GM12878 (cell line): ENCODE results near the gene MBOAT1. TPM values are rescaled to one million over a fixed set of nuclear protein-coding genes. Genes with fewer than 3 reads are reported as not detected.

ENCODE experiments used
- ATAC-seq: fragments of 200-7000 bp; cut with Tn5 transposase; 3 replicates; pipeline ENCODE4 v1.9.1; 2020; ENCODE audit warnings: mild to moderate bottlenecking, moderate library complexity
- BruUV-seq: library from RNA; stranded (reverse); fragments of 400-500 nt; replicated peaks from 2 replicates; lab custom pipeline; 2021; lab: Mats Ljungman, UMichigan
- CTCF ChIA-PET: fragments of 300-600 bp; sonication (Branson Sonifier 250); formaldehyde crosslinking; extraction: SDS; loops from one replicate; lab custom pipeline; 2021; ENCODE audit warnings: inconsistent platforms; lab: Yijun Ruan, JAX
- POLR2A ChIA-PET: fragments of 350-600 bp; formaldehyde crosslinking; extraction: SDS; loops from one replicate; lab custom pipeline; 2021; ENCODE audit warnings: inconsistent platforms; lab: Charles Lee
- RAD21 ChIA-PET: fragments of 300-600 bp; sonication (Branson Sonifier 250); formaldehyde crosslinking; loops from one replicate; lab custom pipeline; 2023; ENCODE audit warnings: antibody characterized with exemption; ENCODE audit not compliant: unreplicated experiment; lab: Charles Lee
- SMC1A ChIA-PET: fragments of 300-600 bp; sonication (Branson Sonifier 250); formaldehyde crosslinking; loops from one replicate; lab custom pipeline; 2023; ENCODE audit not compliant: unreplicated experiment, uncharacterized antibody; lab: Charles Lee
- DNase-seq: peaks from one replicate; pipeline ENCODE4 v3.0.0-alpha.2; 2011; ENCODE audit warnings: low read depth, low spot score
- FAIRE-seq: peaks from 3 replicates; lab custom pipeline; 2011; peaks lifted over from hg19 to GRCh38; lab: Jason Lieb, UNC
- H2AFZ ChIP-seq: 2 replicates; pipeline ENCODE4 v1.6.0; 2011; ENCODE audit warnings: low read depth, low read length, control low read depth; ENCODE audit not compliant: control insufficient read depth
- H3K27ac ChIP-seq: 2 replicates; pipeline ENCODE4 v1.5.1; 2011; ENCODE audit warnings: control low read depth; ENCODE audit not compliant: control insufficient read depth, insufficient read depth
- H3K27me3 ChIP-seq, 2 experiments: replicated peaks in 1 of 2; 2 replicates each; pipeline versions ENCODE4 v1.6.0 to v1.6.1; 2011; ENCODE audit warnings: low read length in 1 of 2; ENCODE audit not compliant: control insufficient read depth in 2 of 2, insufficient read depth in 2 of 2
- H3K36me3 ChIP-seq, 2 experiments: 2 replicates each; pipeline ENCODE4 v1.5.1; 2011; ENCODE audit warnings: low read length in 1 of 2; ENCODE audit not compliant: control insufficient read depth in 2 of 2, insufficient read depth in 2 of 2
- H3K4me1 ChIP-seq: 2 replicates; pipeline ENCODE4 v1.6.1; 2011; ENCODE audit warnings: mild to moderate bottlenecking, low read length, moderate library complexity, mixed read lengths; ENCODE audit not compliant: control insufficient read depth, insufficient read depth
- H3K4me2 ChIP-seq: 2 replicates; pipeline ENCODE4 v1.6.0; 2011; ENCODE audit warnings: control low read depth; ENCODE audit not compliant: control insufficient read depth, insufficient read depth
- H3K4me3 ChIP-seq: fragments of 200-600 bp; sonication (generic); 2 replicates; pipeline ENCODE4 v1.5.1; 2016
- H3K79me2 ChIP-seq: 2 replicates; pipeline ENCODE4 v1.6.0; 2011; ENCODE audit warnings: low read length; ENCODE audit not compliant: control insufficient read depth, insufficient read depth
- H3K9ac ChIP-seq: 2 replicates; pipeline ENCODE4 v1.8.0; 2011; ENCODE audit warnings: low read length, control low read depth, mixed read lengths; ENCODE audit not compliant: control insufficient read depth, insufficient read depth
- H3K9me3 ChIP-seq: replicated peaks from 3 replicates; pipeline ENCODE4 v1.5.1; 2011; ENCODE audit warnings: mild to moderate bottlenecking, low read length; ENCODE audit not compliant: control insufficient read depth, insufficient read depth
- H4K20me1 ChIP-seq: 2 replicates; pipeline ENCODE4 v1.6.0; 2011; ENCODE audit not compliant: control insufficient read depth, insufficient read depth
- CEBPZ ChIP-seq: fragments of 150-350 bp; IDR thresholded peaks from 2 replicates; pipeline ENCODE4 v1.6.1; 2016; ENCODE audit warnings: low read depth, low read length
- IRF4 ChIP-seq: IDR thresholded peaks from 2 replicates; pipeline ENCODE4 v1.6.1; 2011; ENCODE audit warnings: low read depth, low read length
- NR2F1 ChIP-seq: fragments of 450-650 bp; conservative IDR thresholded peaks from 2 replicates; pipeline ENCODE4 v1.6.1; 2017; ENCODE audit warnings: mild to moderate bottlenecking
- RB1 ChIP-seq: fragments of 450-650 bp; formaldehyde crosslinking; IDR thresholded peaks from 2 replicates; pipeline ENCODE4 v1.6.1; 2017; ENCODE audit warnings: mild to moderate bottlenecking, borderline replicate concordance
- RELA ChIP-seq: fragments of 450-650 bp; IDR thresholded peaks from 2 replicates; pipeline ENCODE4 v1.8.0; 2014; ENCODE audit warnings: borderline replicate concordance; ENCODE audit not compliant: partially characterized antibody
- WGBS: methylation state at CpG from one replicate; pipeline ENCODE4 v1.1.6; 2016; ENCODE audit warnings: low lambda C conversion rate; ENCODE audit not compliant: insufficient replicate concordance, insufficient coverage; ENCODE audit errors: missing lambda C conversion rate; 5-methylcytosine and 5-hydroxymethylcytosine counted together
- in situ Hi-C: fragments of 300-500 bp; cut with MboI; formaldehyde crosslinking; loops from 9 replicates; pipeline ENCODE4 v1.14.3; 2018; ENCODE audit warnings: mixed read lengths
- intact Hi-C: fragments of 100-400 bp; cut with micrococcal nuclease; formaldehyde crosslinking; loops from one replicate; pipeline ENCODE4 v1.14.2; 2022; ENCODE audit not compliant: unreplicated experiment
- polyA plus RNA-seq, 11 experiments: library from polyadenylated mRNA; depleted of rRNA in 4 of 11; unstranded in 6 of 11; stranded (reverse) in 5 of 11; fragments of >200 nt; fragmentation: Nextera tagmentation in 4 of 11; fragmentation: Illumina TruSeq in 1 of 11; extraction: Ambion mirVana in 4 of 11; extraction: Trizol in 1 of 11; gene quantifications; 1 replicate in 1 of 11; 2 replicates in 10 of 11; pipeline versions ENCODE4 v1.2.1 to v1.2.3, GENCODE V29; 2011 to 2016; ENCODE audit warnings: inconsistent platforms in 2 of 11, missing spikeins in 2 of 11, low read depth in 1 of 11
- total RNA-seq, 4 experiments: library from RNA; depleted of rRNA in 3 of 4; stranded (reverse); fragments of >200 nt in 3 of 4; fragmentation: Illumina TruSeq in 1 of 4; extraction: Trizol in 1 of 4; gene quantifications; 2 replicates each; pipeline versions ENCODE4 v1.2.1 to v1.2.3, GENCODE V29; 2013 to 2021

MBOAT1 gene
- total and polyA plus RNA-seq, 10 of the 15 experiments (the other 5 are each of a cell fraction or from before 2014, with no cell fraction given), result 0.39 to 21.0 (median 11.6) TPM

DNA sequence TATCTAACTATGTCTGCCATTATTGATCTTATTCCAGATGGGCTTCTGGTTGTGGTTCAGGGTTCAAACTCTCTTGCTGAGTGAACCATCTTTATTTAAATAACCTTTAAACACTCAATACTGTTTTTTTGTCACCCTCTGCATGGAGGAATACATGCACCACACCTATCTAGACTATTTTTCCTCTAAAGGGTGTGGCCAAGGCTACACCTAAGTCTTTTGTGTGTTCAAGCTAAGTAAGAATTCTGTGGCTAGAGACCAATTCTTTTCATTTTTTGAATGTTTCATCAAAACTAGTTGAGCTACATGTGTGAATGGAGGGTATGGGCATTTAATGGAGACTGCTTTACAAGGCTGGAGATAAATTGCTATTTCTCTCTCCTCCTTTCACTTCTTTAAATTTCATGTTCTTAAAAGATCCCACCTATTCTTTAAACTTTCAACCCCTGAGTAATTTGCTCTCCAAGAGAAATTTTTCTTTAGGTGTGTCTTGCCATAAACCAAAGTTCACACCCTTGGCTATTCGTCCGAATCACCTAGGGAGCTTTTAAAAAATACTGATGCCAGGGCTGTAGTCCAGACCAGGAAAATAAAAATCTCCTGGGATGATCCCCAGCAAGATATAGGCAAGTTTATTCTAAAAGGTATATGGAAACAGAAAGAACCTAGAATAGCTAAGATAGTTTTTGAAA lies 24.8 kb upstream of the MBOAT1 start:
- Histone ChIP-seq H4K20me1 (no peaks in the 10 kb centered on the region), H3K4me1 (no peaks in the 10 kb centered on the region), H3K9me3 (no peaks in the 10 kb centered on the region), H3K27ac (no peak overlapping the region), H2AFZ (no peak overlapping the region), H3K36me3 (no peaks in the 10 kb centered on the region), H3K4me2 (no peak overlapping the region), H3K27me3 (no peaks in the 10 kb centered on the region), H3K9ac (no peak overlapping the region), H3K4me3 (no peak overlapping the region), H3K79me2 (no peaks in the 10 kb centered on the region)
- intact Hi-C loops, result no loop called here
- FAIRE-seq (no peak), ATAC-seq (no peak), DNase-seq (no peak)
- TF ChIP-seq CEBPZ (no peak), RELA (no peak), IRF4 (no peak), RB1 (no peak), NR2F1 (no peak)
- in situ Hi-C loops, result no loop called here
- BruUV-seq, result no TSS peak
- CTCF ChIA-PET, result interaction anchor here (0.9 to 1.6 kb wide), 2 partner anchors 57 to 111 kb away, joined by 3 to 7 read pairs; no protein-coding TSS in a partner anchor
- SMC1A ChIA-PET, result interaction anchor here (0.9 to 1.5 kb wide), 9 partner anchors 9 to 296 kb away, joined by 3 to 5 read pairs (median 3); no protein-coding TSS in a partner anchor
- RAD21 ChIA-PET, result interaction anchor here (1.1 kb wide), 2 partner anchors 13 to 291 kb away, joined by 3 read pairs; no protein-coding TSS in a partner anchor
- POLR2A ChIA-PET, result interaction anchor here (0.5 to 1.1 kb wide), 2 partner anchors 27 to 175 kb away, joined by 3 read pairs; no protein-coding TSS in a partner anchor
- 29% methylated on average over 2 of the region's 2 CpGs for WGBS
